ENCODE data around the gene OGDH. TPM values are rescaled to one million over a fixed set of nuclear protein-coding genes. Genes with fewer than 3 reads are reported as not detected.

OGDH gene
- total RNA-seq, 1 experiment from 2014 or later, result 47.9 TPM

DNA sequence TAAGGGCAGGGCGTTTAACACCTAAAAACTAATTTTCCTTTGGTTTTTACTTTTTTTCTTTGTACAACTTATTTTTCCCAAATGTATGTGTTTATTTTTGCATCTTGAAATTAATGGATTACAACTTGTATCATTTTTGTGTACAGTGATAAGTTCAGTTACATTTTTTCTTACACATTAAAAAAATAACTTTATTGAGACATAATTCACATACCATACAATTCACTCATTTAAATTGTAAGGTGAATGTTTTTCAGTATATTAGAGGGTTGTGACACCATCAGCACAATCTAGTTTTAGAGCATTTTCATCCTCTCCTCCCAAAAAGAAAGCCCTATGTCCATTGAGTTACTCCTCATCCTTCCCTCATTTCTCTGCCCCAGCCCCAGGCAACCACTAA is 11.6 kb downstream of the OGDH start:
- no peak for DNase-seq (ENCODE audit: low read depth)

- DNase-seq (ENCODE audit: low read depth), result no peak
Observed at GRCh38 chr7:44618753-44619152, 12.3 kb downstream of the OGDH start.

DNA sequence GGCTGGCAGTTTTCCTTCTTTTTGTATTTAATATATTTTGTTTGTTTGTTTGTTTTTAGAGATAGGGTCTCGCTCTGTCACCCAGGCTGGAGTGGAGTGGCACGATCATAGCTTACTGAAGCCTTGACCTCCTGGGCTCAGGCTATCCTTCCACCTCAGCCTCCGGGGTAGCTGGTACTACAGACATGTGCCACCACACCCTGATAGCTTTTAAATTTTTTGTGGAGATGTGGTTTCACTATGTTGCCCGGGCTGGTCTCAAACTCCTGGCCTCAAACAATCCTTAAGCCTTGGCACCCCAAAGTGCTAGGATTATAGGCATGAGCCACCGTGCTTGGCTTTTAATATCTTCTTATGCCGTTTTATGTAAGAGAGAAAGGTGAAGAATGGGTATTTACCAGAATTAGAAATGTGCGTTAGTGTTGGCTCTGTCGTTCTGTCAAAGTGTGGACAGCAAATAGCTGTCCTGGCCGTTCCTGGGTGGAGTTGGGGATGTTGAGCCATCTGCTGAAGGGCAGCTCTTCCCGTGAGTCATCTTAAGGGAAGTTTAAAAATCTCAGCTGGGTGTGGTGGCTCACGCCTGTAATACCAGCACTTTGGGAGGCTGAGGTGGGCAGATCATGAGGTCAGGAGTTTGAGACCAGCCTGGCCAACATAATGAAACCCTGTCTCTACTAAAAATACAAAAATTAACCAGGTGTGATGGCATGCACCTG is 14.8 kb downstream of the OGDH start:
- peak; percentile 67 for DNase-seq (ENCODE audit: low read depth)

GRCh38 chr7:44621750-44622103 is 15.3 kb downstream of the OGDH start:
- no peak for DNase-seq (ENCODE audit: low read depth)

DNA sequence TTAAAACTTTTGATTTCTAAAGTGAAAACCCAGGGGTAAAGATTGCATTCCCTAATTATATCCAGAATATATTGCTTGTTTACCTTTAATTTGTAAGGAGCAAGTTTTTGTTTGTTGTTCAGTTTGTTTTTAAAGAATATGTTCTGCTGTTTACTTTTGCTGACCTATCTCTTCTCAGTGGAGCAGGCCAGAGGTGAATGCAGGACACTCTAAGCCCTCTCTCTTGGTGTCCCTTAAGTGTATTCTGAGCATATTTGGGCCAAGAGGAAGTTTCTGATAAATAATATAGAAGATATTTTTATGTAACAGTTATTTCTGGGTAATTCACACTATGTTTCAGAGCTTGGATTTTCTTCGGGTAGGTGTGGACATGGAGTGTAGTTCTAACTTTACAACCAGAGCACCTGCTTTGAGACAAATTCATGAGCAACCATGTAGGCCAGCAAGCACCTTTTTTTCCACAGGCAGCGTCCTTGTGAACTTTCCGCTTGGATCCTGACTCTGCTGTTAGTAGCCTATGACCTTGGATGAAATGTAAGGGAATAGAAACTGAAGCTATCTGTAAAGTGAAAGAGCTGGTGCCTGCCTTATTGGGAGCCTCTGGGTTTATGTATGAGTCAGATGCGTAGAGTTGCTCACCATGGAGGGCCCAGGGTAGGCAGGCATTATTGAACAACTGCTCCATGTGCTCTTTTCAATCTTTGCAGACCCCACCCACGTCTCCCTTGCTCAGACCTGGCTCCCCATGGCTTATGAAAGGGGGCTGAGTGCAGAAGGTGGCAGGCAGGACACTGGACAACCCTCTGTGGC is 16.1 kb downstream of the OGDH start:
- DNase-seq (ENCODE audit: low read depth), result peak; percentile 64

DNA sequence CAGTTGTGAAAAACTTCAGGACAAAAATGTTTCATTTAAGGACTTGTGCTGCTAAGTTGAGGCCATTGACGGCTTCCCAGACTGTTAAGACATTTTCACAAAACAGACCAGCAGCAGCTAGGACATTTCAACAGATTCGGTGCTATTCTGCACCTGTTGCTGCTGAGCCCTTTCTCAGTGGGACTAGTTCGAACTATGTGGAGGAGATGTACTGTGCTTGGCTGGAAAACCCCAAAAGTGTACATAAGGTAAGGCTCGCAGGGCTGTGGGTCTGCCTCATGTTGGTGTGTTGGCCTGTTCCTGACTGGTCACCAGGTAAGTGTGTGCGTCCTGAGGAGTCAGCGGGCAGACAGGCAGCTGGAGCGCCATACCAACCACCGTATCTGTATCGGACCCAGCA is 17.9 kb downstream of the OGDH start:
- no peak for DNase-seq (ENCODE audit: low read depth)

GRCh38 chr7:44625526-44626471 is 19.4 kb downstream of the OGDH start:
- DNase-seq (ENCODE audit: low read depth), result no peak

GRCh38 chr7:44626620-44627019 is 20.2 kb downstream of the OGDH start:
- no peak for DNase-seq (ENCODE audit: low read depth)

- no peak for DNase-seq (ENCODE audit: low read depth)
Observed at GRCh38 chr7:44629829-44630522, 23.5 kb downstream of the OGDH start.

- no peak for DNase-seq (ENCODE audit: low read depth)
Observed at GRCh38 chr7:44630792-44631457, 24.5 kb downstream of the OGDH start.

DNA sequence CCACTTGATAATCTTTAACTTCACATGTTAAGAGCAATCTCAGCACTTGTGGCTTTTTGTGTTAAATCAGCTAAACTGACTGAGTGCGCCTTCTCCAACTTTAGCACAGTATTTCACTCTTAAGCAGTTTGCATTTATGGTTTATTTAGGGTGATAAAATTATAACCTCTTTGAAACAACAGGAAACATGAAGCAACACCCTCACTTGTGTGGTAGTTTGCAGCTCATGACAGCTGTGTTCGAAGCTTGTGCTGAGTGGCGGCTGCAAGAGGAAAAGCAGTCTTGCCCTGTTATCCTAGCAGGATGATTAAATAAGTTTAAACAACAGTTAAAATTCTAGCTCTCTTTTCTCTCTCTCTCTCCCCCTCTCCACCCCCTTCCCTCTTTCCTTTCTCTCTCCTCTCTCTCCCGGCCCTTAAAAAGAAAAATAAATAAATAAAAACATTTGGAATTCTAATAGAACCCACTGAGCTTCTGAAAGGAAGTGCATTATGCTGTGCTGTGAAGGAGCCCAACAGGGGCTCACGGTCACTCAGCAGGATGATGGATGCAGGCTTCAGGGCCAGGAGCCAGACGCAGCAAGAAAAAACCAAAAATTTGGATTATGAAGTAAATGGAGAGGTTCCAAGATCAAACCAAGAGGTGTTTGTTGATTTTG is 25.2 kb downstream of the OGDH start:
- DNase-seq (ENCODE audit: low read depth), result no peak

- no peak for DNase-seq (ENCODE audit: low read depth)
Observed at GRCh38 chr7:44632196-44632595, 25.8 kb downstream of the OGDH start.

DNA sequence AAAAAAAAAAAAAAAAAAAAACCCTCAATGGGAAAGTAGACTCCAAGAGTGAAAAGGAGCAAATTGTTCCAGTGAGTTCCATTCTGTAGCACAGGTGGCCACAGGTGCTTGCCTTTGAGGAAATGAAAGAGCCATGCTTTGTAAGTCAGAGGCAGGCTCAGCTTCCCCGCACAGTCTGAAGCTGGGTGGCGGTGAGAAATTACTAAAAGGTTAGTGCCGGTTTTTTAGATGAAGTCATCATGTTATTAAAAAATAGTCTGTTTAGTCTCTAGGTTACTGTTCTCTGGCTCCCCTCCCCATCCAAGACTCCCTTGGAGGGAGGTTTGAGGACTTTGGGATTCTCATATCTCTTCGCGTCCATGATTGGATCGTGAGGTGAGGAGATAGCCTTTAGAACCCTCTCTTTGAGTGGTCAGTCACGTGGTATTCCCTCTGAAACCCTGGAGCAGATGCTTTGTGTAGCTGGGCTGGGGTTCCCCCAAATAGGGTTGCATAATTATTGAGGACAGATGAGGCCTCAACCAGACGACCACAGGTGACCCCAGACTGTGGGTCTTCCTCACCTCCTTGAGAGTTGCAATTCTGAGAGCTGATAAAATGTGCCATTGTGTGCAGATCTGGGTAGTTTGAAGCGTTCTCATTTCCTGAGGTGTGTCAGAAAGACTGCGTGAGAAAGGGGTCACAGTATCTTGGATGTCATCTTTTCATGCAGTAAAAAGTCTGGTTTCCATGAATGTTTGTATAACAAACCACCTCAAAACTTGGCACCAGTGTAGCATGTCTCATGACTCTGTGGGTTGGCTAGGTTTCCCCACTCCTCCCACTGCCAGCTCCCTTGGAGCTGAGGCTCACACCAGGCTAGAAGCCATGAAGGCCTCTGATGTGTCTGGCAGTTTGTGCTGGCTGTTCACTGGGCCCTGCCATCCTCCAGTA is 27.1 kb downstream of the OGDH start:
- DNase-seq (ENCODE audit: low read depth), result peak; percentile 99

- DNase-seq (ENCODE audit: low read depth), result no peak
Observed at GRCh38 chr7:44634187-44634838, 27.9 kb downstream of the OGDH start.

GRCh38 chr7:44634839-44635591 is 28.6 kb downstream of the OGDH start:
- peak; percentile 28 for DNase-seq (ENCODE audit: low read depth)

DNA sequence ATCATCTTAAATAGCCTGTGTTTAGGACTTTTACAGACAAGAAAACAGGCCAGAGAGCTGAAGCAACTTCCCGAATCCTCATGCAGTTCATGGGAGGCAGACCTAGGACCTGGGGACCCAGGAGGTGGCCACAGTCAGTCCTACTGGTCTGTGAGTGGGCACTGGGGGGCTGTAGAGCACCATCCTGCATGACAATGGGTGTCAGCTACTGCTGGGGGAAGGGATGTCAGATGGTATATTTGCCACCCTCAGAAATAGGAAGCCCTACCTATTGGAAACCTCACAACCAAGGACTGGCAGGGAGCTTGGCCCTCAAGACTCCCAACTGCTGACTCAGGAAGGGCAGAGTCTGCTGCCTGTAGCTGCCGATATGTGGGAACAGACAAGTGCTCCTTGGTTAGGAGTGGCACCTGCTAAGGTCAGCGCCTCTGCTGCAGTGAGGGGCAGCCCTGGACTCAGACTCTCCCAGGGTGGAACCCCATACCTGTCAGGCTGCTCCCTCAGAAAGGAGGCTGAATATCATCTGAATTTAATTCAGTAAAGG is 29.7 kb downstream of the OGDH start:
- DNase-seq (ENCODE audit: low read depth), result no peak

DNA sequence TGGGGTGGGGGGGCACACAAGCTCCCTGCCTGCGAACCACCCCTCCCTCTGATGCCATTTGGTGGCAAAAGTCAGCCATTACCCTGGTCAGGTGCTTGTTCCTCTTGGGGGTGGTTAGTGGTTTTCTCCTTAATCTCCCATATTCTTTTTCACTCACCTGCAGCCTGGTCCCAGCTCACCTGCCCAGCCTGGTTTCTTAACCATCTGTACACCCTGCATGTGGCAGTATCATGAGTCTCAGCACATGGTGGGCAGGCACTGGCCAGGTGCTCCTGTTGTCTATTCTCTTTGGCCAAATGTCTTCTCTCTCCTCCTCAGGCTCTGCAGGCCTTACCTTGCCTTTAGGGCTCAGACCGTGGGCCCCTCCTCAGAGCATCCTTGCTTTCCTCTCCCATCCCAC is 30.5 kb downstream of the OGDH start:
- no peak for DNase-seq (ENCODE audit: low read depth)

Measured in RPMI7951 (cell line).